GM04504 (cell line): Measurements from ENCODE around the gene LRRC28.

ENCODE experiments used
- DNase-seq: peaks from one replicate; pipeline ENCODE4 v3.0.0-alpha.2; 2012; ENCODE audit warnings: low read depth

LRRC28 gene

DNA sequence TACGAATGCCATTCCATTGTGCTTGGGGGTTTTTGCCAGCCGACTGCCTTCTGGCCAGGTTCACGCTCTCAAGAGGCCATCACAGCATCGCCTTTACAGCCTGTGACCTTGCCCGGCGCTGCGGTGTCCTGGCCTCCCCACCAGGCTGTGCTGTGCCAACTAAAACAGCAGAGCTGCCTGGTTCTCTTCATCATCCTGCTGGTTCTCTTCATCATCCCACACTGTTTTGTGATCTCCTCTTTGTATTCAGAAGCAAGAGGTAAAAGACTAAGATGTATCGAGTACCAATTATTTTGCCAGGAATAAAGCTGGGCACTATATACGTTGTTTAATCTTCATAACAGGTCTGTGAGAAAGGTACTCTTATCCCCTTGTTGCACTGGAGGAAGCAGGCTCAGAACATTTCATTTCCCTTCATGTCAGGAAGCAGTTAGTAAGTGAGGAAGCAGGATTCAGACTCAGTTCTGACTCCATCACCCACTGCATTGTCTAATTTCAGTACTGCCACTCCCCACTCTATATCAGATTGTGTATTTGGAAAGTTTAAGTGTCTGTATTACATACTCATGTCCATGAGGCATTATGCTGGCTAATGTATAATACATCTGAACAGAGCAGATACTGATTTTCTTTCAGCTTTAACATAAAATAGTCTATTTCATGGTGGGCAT, 92.7 kb downstream of the LRRC28 start:
- DNase-seq: no peak

DNA sequence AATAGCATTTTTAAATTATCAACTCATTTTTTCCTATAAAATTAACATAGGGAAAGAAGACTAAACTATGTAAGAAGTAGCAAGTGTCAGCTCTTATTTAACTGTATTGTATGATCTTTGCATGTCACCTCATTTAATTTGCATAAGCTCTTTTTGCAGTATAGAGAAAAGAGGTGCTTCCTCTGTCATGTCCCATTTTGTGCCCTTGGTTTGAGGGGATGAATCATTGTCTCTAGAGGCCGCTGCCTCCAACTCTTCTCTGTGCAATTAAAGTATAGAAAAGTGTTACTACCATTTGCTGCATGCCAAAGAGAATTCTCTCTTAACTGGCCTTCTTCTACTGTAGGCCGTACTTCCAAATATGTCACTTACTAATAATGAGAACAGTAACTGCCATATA, 93.4 kb downstream of the LRRC28 start:
- DNase-seq: no peak

DNA sequence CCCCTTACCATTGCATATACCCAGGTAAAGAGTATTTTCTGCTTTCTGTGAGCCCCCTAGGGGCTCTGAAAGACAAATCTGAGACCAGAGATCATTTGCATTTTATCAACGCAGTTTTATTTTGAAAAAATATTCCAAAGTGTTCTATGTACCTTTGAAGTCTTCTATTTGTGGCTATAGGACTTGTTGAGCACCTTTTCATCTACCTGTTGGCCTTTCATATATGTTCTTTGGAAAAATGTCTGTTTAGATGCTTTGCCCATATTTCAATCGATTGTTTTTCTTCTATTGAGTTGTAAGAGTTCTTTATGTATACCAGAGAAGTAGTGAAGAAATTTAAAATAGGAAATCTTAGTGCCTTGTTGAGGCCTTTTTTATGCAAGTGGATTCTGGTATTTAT, 94.0 kb downstream of the LRRC28 start:
- DNase-seq: no peak

DNA sequence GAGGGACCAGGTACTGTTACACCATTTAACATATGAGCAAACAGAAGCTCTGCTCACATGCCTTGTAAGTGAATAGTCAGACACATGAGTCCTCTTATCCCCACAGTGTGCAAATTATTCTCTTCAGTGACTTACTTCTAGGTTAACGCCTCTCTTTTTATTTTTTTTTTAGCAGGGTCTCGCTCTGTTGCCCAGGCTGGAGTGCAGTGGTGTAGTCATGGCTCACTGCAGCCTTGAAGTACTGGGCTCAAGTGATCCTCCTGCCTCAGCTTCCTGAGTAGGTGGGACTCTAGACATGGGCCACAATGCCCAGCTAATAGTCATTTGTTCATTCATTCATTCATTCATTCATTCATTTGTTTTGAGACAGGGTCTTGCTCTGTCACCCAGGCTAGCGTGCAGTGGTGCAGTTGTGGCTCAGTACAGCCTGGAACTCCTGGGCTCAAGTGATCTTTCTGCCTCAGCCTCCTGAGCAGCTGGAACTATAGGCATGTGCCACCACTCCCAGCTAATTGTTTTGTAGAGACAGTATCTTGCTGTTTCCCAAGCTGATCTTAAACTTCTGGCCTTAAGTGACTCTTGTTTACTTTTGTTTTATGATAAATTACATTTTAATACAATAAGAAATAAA, 94.7 kb downstream of the LRRC28 start:
- DNase-seq: no peak

DNA sequence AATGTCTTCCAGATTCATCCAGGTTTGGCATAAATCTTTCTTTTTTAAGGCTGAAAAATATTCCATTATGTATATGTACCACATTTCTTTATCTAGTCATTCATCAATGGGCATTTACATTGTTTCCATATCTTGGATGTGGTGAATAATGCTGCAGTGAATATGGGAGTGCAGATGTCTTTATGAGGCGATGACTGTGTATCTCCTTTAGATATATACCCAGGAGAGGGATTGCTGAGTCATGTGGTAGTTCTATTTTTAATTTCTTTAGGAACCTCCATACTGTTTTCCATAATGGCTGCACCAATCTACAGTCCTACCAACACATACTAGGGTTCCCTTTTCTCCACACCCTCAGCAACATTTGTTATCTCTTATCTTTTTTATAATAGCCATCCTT, 96.3 kb downstream of the LRRC28 start:
- no peak for DNase-seq

DNA sequence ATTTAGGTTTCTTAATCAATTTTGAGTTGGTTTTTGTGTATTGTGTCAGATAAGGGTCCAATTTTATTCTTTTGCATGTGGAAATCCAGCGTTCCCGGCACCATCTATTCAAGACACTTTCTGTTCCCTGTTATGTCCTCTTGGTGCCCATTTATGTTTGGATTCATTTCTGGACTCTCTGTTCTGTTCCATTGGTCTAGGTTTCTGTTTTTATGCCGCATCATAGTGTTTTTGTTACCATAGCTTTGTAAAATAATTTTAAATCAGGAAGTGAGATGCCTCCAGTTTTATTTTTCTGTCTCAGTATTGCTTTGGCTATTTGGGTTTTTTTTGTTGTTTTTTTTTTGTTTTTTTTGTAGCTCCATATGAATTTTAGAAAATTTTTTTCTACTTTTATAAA, 97.1 kb downstream of the LRRC28 start:
- no peak for DNase-seq

DNA sequence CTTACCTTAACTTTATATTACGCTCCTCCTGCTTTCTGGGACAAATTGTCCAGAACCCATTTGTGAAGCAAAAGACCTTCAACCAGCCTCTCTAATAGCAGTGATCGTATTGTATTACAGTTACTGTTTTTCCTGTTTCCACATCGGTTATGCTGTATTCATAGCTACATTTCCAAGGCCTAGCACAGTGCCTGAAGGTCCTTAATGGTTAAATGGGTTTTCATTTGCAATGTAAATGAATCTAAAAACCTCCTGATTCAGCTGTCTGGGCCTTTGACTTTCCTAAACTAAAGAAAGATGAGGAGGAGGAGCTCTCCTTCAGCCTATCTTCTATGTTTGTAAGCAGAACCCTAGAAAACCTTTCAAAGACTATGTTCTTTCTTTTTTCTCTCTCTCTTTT, 99.1 kb downstream of the LRRC28 start:
- DNase-seq: no peak

DNA sequence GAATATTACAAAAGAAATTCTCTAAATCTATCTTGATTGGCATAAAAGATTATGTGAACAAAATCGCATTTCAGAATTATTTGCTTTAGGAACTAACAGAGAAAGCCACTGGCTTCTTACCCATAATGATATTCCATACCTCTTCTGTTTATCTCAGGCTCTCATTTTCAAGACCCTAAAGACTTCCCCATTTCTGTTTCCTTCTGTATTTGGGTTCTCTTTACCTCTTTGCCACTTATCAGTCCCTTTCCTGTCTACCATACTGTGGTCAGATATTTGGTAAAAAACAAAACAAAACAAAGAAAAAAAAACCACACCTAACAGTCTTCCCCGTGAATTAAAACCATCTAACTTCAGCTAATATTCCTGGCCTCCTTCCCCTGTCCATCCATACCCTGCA, 108.5 kb downstream of the LRRC28 start:
- no peak for DNase-seq

DNA sequence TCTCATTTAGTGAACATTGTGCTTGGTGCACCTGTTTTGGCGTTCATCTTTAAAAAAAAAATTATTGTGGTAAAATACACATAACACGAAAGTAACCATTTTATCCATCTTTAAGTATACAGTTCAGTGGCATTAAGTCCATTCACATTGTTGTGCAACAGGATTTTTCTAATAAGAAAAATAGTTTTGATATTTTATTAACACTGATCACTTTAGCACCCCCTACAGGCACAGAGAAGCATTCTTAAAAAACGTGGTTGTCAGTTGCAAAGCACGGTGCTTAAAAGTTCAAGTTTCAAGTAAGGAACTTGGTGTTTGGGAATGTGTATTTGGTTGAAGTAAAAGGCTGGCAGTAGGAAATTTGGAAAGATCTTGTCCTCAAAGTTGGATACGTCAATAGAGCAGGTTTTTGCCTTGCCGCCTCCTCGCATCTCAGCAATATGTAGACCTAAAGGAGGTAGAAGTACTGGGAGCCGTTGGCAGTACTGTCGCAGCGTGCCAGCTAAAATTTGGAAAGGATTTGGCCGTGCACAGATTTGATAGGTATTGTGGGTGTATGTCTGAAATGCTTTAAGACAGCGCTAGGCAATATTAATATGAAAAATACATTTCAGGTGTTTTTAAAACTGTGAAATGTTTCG, 110.4 kb downstream of the LRRC28 start:
- no peak for DNase-seq

DNA sequence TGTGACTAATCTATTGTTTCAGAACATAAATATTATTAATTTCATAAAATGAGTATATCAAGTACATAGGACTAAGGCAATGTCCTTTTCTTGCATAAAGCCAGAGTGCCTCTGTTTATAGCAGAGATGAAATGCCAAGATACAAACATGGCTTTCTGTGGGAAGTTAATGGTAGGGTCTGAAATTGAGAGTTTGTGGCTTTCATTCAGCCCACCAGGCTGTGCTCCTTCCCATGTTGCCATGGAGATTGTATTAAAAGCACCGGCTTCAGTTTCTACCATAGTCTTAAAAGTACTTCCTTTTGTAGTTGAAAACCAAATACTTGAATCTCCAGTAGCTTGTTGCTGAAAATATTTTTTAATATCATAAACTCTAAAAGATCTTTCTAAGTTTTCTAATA, 114.0 kb downstream of the LRRC28 start:
- DNase-seq: no peak

DNA sequence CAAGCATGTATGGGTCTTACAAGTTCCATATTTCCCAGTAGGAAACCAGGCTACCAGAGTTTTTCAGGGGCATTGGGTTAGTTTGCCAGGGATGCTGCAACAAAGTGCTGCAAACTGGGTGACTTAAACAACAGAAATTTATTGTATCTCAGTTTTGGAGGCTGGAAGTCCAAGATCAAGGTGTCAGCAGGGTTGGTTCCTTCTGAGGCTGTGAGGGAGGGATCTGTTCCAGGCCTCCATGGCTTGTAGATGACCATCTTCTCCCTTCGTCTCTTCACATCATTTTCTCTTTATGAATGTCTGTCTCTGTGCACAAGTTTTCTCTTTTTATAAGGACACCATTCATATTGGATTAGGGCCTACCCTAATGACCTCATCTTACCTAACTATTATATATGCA, 114.7 kb downstream of the LRRC28 start:
- DNase-seq: no peak

DNA sequence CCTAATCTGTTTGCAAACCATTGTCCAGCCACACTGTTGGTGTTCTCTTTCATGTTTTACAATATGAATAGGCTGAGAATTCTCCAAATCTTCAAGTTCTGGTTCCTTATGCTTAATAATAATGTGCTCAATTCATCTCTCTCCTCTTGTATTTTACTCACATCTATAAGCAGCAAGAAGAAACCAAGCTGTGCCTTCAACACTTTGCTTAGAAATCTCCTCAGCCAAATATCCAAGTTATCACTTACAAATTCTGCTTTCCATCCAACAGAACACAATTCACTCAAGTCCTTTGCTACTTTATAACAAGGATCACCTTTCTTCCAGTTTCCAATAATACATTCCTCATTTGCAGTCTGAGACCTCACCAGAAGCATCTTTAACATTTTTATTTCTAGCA, 117.5 kb downstream of the LRRC28 start:
- no peak for DNase-seq

DNA sequence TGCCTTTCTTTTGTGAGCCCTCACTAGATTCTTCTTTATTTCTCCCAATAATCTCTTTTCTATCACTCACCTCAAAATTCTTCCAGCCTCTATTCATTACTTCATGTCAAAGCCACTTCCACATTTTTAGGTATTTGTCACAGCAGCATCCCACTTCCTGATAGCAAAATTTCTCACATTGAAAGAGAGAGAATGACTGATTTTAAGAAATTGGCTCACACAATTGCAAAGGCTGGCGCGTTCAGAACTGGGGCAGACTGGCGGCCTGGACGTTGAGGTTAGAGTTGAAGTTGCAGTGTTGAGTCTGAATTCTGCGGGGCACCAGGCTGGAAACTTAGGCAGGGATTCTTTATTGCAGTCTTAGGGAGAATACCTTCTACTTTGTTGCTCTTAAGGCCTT, 117.9 kb downstream of the LRRC28 start:
- DNase-seq: no peak

DNA sequence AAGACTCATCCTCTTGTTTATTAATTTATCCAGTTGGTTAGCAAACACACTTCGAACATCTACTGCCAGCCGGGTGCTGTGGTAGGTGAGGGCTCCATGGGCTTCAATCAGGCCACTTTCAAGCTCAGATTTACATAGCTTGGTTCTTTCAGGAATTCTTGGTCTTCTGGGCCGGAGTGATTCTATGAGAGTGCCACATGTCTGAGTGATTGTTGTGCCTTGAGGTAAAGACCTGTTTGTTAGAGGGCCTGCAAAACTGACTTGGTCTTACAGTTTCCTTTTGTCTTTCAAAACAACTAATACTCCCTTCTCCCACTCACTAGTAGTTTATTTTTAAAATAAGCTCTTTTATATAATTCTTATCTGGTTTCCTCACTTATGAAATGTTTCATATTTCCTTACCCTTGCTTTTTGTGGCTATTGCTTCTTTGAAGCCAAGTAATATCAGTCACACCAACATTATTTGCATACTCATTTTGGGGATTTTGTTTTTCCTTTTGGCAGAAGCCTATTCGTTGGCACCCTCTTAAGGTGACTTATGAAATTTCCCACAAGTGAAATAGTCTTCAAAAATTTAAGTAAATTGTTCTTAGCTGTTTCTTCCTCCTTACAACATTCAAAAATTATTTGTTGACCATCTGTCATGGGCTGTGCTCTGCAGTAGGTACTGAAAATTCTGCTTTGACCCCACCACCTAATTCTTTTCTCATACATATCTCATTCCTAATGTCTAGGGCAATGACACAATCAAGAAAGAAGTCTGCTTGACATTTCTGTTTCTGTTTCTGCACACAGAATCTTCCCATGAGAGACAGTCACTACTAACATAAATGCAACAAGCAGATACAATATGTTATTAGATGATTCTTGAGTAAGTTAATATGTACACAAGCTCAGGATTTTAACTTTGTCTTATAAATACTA, 120.2 kb downstream of the LRRC28 start:
- DNase-seq: no peak

DNA sequence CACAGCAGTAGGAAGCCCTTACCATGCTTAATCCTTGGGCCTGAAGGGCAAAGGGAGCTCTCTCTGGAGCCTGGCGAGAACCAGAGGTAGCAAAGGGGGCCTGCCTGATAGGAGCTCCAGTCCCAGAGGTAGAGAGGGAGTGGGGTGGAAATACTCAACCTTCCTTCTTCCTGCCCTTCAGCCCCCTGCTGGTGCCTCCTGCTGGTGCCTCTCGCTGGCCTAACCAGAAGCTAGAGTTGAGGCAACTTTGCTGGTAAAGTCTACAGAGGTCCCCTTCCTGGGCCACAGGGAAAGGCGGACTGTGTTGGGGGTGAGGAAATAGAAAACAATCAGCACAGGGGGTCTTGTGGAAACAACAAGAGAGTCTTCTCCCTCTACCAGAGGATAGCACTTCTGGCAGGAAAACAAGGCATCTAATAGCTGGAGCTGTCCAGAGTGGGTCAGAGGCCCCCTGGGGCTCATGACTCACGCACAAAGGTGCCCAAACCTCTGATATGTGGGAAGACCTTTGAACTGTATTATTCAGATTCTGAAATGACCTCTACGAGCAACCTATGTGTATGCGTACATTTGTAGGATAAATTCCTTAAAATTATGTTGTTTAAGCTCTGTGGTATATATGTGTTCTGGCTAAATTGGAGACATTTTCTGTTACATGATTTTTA, 133.9 kb downstream of the LRRC28 start:
- no peak for DNase-seq

DNA sequence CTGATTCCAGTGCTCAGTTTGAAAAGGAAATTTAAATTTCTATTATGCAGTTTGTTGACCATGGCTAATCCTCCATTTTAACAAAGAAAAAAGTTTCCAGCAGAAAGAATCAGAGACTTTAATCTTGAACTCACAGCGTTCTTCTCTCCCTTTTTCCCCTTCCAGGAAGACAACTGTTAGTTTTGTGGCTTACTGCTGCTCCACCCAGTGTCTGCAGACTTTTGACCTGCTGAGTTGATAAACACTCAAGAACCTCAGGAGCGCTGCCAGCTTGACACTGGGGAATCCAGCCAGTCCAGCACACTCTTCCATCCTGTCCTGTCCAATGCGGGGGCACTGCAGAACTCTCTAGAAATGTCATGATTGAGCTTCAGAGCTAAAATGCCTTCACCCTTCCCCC, 134.6 kb downstream of the LRRC28 start:
- DNase-seq: no peak

DNA sequence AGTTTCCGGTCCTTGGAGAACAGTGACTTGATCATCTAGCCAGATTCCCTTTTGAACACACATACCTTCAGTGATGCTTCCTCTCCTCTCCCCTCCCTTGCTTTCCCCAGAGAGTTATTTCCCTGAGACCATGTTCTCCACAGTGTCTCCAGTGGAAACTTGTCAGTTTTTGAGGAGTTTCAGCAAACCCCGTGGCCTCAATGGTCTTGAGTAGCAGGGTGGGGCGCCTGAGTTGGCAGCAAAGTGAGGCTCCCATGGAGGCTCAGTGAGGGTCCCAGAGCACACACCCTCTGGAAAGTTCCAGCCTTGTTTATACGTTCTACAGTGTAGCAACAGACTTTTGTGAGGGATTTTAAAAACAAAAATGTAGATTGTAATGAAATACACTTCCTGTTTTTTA, 135.1 kb downstream of the LRRC28 start:
- DNase-seq: no peak

DNA sequence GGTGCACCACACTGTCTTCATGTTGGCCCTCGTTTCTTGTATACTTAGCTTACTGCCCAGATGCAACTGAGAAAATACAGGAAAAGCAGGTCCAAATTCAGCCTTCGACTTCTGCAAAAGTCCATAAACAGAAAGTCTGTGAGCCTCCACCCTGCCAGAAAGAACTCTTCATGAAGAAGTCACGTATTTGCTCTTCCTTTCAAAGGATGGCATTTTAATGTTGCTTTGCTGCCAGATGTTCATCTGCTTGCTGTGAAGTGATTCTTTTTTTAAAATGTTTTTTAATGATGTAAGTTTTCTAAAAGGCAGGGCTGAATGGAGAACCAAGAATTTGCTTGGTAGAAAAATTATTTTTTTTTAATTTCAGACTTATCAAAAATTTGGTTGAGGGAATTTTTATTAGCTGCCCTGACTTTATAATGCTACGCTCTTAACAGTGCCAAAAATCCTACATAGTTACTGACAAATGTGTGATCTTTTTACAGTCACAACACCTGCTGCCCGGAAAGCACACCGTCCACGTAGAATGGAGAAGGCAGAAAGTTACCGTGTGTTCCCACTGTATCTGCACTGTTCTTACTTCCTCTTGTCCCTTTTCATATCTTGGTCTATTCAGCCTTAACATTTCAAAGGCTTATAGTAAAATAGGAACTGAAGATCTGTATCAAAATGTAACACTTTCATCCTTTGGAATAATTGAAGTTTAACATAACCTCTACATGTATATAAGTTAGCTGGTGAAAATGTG, 136.3 kb downstream of the LRRC28 start:
- no peak for DNase-seq

DNA sequence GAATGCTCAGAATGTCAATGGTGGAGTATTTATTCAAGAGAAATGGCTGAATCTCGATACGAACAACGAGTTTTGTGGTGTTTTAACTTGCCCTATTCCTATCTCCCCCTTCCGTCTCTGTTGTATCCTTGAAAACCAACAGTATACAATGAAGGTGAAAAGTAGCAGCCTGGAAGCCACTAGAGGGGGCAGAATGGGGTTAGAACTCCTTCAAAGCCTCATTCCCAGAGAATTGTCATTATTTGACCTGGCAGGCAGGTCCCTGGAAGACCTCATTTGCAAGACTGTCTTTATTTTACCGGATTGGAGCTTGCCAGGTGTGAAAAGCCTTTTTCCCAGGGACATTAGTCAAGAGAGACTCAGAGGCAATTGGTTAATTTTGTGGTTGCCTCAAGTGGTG, 139.4 kb downstream of the LRRC28 start:
- no peak for DNase-seq

DNA sequence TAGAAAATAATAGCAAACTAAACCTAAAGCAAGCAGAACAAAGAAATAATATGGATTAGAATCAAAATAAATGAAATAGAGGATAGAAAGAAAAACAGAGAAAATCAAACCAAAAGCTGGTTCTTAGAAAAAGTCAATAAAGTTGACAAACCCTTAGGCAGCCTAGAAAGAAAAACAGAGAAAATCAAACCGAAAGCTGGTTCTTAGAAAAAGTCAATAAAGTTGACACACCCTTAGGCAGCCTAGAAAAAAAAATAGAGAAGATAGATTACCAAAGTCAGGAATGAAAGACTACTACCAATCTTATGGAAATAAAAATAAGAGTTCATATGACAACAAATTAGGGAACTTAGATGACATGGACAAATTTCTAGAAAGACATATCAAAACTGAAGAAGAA, 142.4 kb downstream of the LRRC28 start:
- no peak for DNase-seq

DNA sequence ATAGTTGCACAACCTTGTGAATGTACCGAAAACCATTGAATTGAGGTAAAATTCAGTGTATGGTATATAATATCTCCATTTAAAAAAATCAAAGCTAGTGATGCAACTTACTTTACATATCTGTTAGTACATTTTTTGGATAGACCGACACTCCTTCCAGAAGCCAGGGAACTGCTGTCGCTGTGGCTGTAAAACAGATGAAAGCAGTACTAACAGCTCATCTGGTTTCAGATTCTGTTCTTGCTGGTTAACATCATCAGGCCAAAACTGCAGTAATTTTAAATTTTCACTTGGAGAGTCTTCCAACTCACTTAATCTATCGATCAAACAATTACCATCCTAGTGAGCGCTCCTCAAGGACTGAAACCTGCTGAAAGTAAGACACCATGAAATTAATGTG, 145.1 kb downstream of the LRRC28 start:
- DNase-seq: no peak
